ENCODE measurements around the gene USP32.
A peak's percentile ranks its signal among the peaks of the same experiment; 100 is the strongest.

USP32 gene

DNA sequence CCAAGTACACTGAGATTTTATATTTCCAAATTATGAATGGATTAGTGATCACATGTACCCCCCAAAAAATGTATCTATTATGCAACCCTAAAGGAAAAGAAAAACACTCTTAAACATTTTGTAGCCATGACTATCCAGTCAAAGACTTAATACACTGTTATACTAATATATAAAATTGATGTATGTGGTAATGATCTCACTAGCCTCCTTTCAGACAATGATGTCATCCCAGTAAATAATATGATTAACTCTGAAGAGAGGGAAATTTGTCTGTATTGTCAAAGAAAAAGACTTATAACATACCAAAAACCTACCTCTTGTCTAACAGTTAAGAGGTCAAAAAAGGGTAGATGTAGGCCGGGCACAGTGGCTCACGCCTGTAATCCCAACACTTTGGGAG is 80.7 kb downstream of the USP32 start:
- TF ChIP-seq, protein P1, sequence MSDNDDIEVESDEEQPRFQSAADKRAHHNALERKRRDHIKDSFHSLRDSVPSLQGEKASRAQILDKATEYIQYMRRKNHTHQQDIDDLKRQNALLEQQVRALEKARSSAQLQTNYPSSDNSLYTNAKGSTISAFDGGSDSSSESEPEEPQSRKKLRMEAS (IDR thresholded peaks at IDR 0.05; ENCODE audit: low read depth, low read length): no peak
- TF ChIP-seq POLR2A (IDR thresholded peaks at IDR 0.05; ENCODE audit: extremely low read depth, insufficient read length): no peak
- TF ChIP-seq, protein P2, sequence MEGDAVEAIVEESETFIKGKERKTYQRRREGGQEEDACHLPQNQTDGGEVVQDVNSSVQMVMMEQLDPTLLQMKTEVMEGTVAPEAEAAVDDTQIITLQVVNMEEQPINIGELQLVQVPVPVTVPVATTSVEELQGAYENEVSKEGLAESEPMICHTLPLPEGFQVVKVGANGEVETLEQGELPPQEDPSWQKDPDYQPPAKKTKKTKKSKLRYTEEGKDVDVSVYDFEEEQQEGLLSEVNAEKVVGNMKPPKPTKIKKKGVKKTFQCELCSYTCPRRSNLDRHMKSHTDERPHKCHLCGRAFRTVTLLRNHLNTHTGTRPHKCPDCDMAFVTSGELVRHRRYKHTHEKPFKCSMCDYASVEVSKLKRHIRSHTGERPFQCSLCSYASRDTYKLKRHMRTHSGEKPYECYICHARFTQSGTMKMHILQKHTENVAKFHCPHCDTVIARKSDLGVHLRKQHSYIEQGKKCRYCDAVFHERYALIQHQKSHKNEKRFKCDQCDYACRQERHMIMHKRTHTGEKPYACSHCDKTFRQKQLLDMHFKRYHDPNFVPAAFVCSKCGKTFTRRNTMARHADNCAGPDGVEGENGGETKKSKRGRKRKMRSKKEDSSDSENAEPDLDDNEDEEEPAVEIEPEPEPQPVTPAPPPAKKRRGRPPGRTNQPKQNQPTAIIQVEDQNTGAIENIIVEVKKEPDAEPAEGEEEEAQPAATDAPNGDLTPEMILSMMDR (IDR thresholded peaks at IDR 0.05; ENCODE audit: low read depth, low read length): no peak
- TF ChIP-seq MYC (IDR thresholded peaks at IDR 0.05; ENCODE audit: low read depth, low read length): no peak
- H3K4me3 ChIP-seq (ENCODE audit: low read depth, low read length): no peak overlapping the region
- no peak for DNase-seq (ENCODE audit: low read depth)

DNA sequence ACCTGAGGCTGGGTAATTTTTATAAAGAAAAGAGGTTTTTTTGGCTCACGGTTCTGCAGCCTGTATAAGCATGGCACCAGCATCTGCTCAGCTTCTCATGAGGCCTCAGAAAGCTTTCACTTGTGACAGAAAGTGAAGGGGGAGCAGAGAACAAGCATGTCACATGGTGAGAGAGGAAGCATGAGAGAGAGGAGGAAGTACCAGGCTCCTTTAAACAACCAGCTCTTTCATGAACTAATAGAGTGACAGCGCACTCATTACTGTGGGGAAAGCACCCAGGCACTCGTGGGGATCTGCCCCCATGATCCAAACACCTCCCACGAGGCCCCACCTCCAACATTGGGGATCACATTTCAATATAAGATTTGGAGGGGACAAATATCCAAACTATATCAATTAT is 86.8 kb downstream of the USP32 start:
- DNase-seq (ENCODE audit: low read depth): peak; percentile 78
- peak; percentile 82 for TF ChIP-seq MYC (IDR thresholded peaks at IDR 0.05; ENCODE audit: low read depth, low read length)
- TF ChIP-seq, protein P1 (IDR thresholded peaks at IDR 0.05; ENCODE audit: low read depth, low read length): peak; percentile 92
- no peak for TF ChIP-seq POLR2A (IDR thresholded peaks at IDR 0.05; ENCODE audit: extremely low read depth, insufficient read length)
- TF ChIP-seq, protein P2 (IDR thresholded peaks at IDR 0.05; ENCODE audit: low read depth, low read length): no peak
- H3K4me3 ChIP-seq (ENCODE audit: low read depth, low read length): no peak overlapping the region

DNA sequence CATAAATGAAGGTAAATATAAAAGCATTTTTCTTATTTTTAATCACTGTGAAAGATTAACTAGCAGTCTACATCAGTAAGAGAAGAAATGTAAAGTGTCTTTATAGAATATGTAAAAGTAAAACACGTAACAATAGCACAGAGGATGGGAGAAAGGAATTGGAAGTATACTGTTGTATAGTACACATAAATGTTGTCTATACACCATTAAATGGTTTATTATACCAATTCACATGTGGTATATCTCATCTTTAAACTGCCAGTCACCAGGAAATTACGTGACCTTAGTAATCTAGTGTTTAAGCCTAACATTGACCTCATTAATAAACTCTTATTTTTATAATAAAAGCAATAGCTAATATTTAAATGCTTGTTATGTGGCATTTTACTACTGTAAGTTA is 87.4 kb downstream of the USP32 start:
- DNase-seq (ENCODE audit: low read depth): no peak
- TF ChIP-seq, protein P2 (IDR thresholded peaks at IDR 0.05; ENCODE audit: low read depth, low read length): no peak
- TF ChIP-seq MYC (IDR thresholded peaks at IDR 0.05; ENCODE audit: low read depth, low read length) (no peak), POLR2A (IDR thresholded peaks at IDR 0.05; ENCODE audit: extremely low read depth, insufficient read length) (no peak)
- TF ChIP-seq, protein P1 (IDR thresholded peaks at IDR 0.05; ENCODE audit: low read depth, low read length): no peak
- no peak overlapping the region for H3K4me3 ChIP-seq (ENCODE audit: low read depth, low read length)

DNA sequence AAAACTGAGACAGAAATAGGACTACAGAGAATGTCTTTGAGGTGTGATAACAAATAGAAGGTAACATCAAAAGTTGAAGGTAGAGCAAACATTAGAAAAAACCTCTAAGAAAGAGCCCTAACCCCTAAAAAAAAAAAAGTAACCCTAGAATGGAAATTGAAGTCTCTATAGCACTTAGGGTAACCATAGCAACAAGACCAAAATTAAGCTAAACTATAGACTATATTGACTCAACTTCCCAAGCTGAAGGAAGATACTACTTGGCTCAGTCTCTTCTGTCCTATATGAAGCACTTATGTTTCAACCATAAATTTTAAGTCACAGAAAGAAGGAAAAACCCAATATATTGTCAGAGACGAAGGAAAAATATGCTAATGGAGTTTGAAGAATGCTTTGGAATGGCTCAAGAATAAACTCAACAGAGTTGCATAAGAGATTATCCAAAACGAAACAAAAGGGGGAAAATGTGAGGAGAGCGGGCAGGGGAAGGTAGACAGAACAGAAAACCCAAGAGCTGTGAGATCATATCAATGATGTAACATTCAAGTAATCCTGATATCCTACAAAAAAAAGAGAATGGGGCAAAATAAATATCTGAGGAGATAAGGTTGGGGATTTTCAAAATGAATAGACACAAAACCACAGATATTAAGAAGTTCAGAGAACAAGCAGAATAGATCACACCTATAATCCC is 88.4 kb downstream of the USP32 start:
- H3K4me3 ChIP-seq (ENCODE audit: low read depth, low read length): no peak overlapping the region
- TF ChIP-seq, protein P2 (IDR thresholded peaks at IDR 0.05; ENCODE audit: low read depth, low read length): no peak
- TF ChIP-seq POLR2A (IDR thresholded peaks at IDR 0.05; ENCODE audit: extremely low read depth, insufficient read length): no peak
- TF ChIP-seq, protein P1 (IDR thresholded peaks at IDR 0.05; ENCODE audit: low read depth, low read length): no peak
- no peak for TF ChIP-seq MYC (IDR thresholded peaks at IDR 0.05; ENCODE audit: low read depth, low read length)
- no peak for DNase-seq (ENCODE audit: low read depth)

DNA sequence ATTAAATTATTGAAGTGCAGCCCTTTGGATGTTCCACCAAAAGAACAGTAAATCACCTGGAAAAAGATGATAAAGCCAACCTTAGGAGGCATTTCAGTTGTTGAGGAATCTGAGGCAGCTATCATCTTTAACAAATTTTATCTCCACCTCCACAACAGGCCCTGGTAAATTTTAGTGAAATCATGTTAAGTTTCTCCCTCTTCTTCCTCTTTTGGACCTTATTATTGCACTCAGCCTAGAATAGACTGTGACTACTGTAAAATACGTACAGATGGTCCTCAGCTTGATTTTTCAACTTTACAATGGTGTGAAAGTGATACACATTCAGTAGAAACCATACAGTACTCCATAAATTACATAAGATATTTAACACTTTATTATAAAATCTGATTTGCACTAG is 90.3 kb downstream of the USP32 start:
- DNase-seq (ENCODE audit: low read depth): no peak
- TF ChIP-seq, protein P2 (IDR thresholded peaks at IDR 0.05; ENCODE audit: low read depth, low read length): no peak
- TF ChIP-seq, protein P1 (IDR thresholded peaks at IDR 0.05; ENCODE audit: low read depth, low read length): no peak
- no peak for TF ChIP-seq MYC (IDR thresholded peaks at IDR 0.05; ENCODE audit: low read depth, low read length)
- no peak for TF ChIP-seq POLR2A (IDR thresholded peaks at IDR 0.05; ENCODE audit: extremely low read depth, insufficient read length)
- H3K4me3 ChIP-seq (ENCODE audit: low read depth, low read length): no peak overlapping the region
